AG04450 (cell line): Measurements from ENCODE around the gene SHANK1. TPM values are rescaled to one million over a fixed set of nuclear protein-coding genes. Genes with fewer than 3 reads are reported as not detected.

Experiments used
- polyA plus RNA-seq: library from polyadenylated mRNA; depleted of rRNA; stranded (reverse); fragments of >200 nt; gene quantifications from 2 replicates; pipeline ENCODE4 v1.2.3, GENCODE V29; 2011; rRNA removed

Gene SHANK1
- polyA plus RNA-seq, 1 experiment = 2.4 TPM

Other genes with a start within 250 kb of the SHANK1 start
- gene EMC10, start 243.3 kb downstream of the SHANK1 start, polyA plus RNA-seq = 45.4 and 57.2 TPM in 2 replicates
- gene GARIN5A, start 243.0 kb downstream of the SHANK1 start, polyA plus RNA-seq = 0.32 and 0.48 TPM in 2 replicates
- 19.6 and 30.7 TPM in 2 replicates for gene JOSD2, start 208.6 kb downstream of the SHANK1 start, polyA plus RNA-seq
- not detected in 2 replicates for gene ASPDH, start 205.9 kb downstream of the SHANK1 start, polyA plus RNA-seq
- gene LRRC4B, start 151.4 kb downstream of the SHANK1 start, polyA plus RNA-seq = not detected in 2 replicates
- 0.02 and 0.05 TPM in 2 replicates for gene SYT3, start 79.9 kb downstream of the SHANK1 start, polyA plus RNA-seq
- gene C19orf81, start 70.4 kb downstream of the SHANK1 start, polyA plus RNA-seq = not detected in 2 replicates
- gene CLEC11A, start 3.6 kb upstream of the SHANK1 start, polyA plus RNA-seq = 43.9 and 64.1 TPM in 2 replicates
- gene GPR32, start 50.7 kb upstream of the SHANK1 start, polyA plus RNA-seq = not detected in 2 replicates
- gene ACP4, start 70.6 kb upstream of the SHANK1 start, polyA plus RNA-seq = not detected in 2 replicates
- gene KLK1, start 104.0 kb upstream of the SHANK1 start, polyA plus RNA-seq = not detected in 2 replicates
- gene KLK15, start 113.8 kb upstream of the SHANK1 start, polyA plus RNA-seq = not detected in 2 replicates
- not detected in 2 replicates for gene KLK3, start 135.1 kb upstream of the SHANK1 start, polyA plus RNA-seq
- not detected in 2 replicates for gene KLK2, start 153.6 kb upstream of the SHANK1 start, polyA plus RNA-seq
- gene KLK4, start 191.6 kb upstream of the SHANK1 start, polyA plus RNA-seq = not detected in 2 replicates
- not detected in 2 replicates for gene KLK5, start 233.2 kb upstream of the SHANK1 start, polyA plus RNA-seq
- gene KLK6, start 249.8 kb upstream of the SHANK1 start, polyA plus RNA-seq = not detected in 2 replicates